SK-N-SH (cell line): ENCODE results near the gene ECEL1. TPM values are rescaled to one million over a fixed set of nuclear protein-coding genes. Genes with fewer than 3 reads are reported as not detected.

Experiments
- CTCF ChIA-PET: fragments of 300-600, 350-600 bp; formaldehyde crosslinking; extraction: SDS; loops from one replicate; lab custom pipeline; 2021; lab: Yijun Ruan, JAX
- POLR2A ChIA-PET: fragments of 350-600 bp; sonication (Branson Sonifier 250); formaldehyde crosslinking; extraction: SDS; loops from one replicate; lab custom pipeline; 2020; ENCODE audit warnings: antibody characterized with exemption, inconsistent platforms; lab: Yijun Ruan, JAX
- DNase-seq: peaks from one replicate; pipeline ENCODE4 v3.0.0; 2012
- H2AFZ ChIP-seq: fragments of 200-600 bp; sonication (generic); 2 replicates; pipeline ENCODE4 v1.8.1; 2016; ENCODE audit warnings: antibody characterized with exemption, mild to moderate bottlenecking, low read depth
- H3F3A ChIP-seq: fragments of 200-600 bp; sonication (generic); replicated peaks from 2 replicates; pipeline ENCODE3; 2016; ENCODE audit warnings: antibody characterized with exemption, mild to moderate bottlenecking; ENCODE audit not compliant: insufficient read depth
- H3K27ac ChIP-seq, 2 experiments: fragments of 200-500 bp in 1 of 2; fragments of 200-600 bp in 1 of 2; sonication (Bioruptor generic) in 1 of 2; sonication (generic), shearing (Covaris generic) in 1 of 2; 2 replicates each; pipeline versions ENCODE4 v1.5.1 to v1.6.1; 2014 to 2016; ENCODE audit warnings: low read depth in 2 of 2, inconsistent platforms in 1 of 2, low read length in 1 of 2, mild to moderate bottlenecking in 1 of 2, mixed read lengths in 1 of 2
- H3K27me3 ChIP-seq: fragments of 200-600 bp; sonication (generic), shearing (Covaris generic); 2 replicates; pipeline ENCODE4 v1.6.1; 2016; ENCODE audit warnings: mixed run types; ENCODE audit not compliant: insufficient read depth
- H3K36me3 ChIP-seq, 2 experiments: fragments of 200-500 bp in 1 of 2; fragments of 200-600 bp in 1 of 2; sonication (Bioruptor generic) in 1 of 2; sonication (generic) in 1 of 2; replicated peaks in 1 of 2; 2 replicates each; pipeline versions ENCODE3 to v1.5.1; 2014 to 2016; ENCODE audit warnings: low read length in 1 of 2, mild to moderate bottlenecking in 1 of 2; ENCODE audit not compliant: insufficient read depth in 2 of 2, control insufficient read depth in 1 of 2
- H3K4me1 ChIP-seq, 2 experiments: fragments of 200-500 bp in 1 of 2; fragments of 200-600 bp in 1 of 2; sonication (Bioruptor generic) in 1 of 2; sonication (generic), shearing (Covaris generic) in 1 of 2; 2 replicates each; pipeline versions ENCODE4 v1.5.1 to v1.6.1; 2014 to 2016; ENCODE audit warnings: low read depth in 1 of 2, low read length in 1 of 2, mixed run types in 1 of 2; ENCODE audit not compliant: insufficient read depth in 2 of 2, control insufficient read depth in 1 of 2
- H3K4me2 ChIP-seq: fragments of 200-600 bp; sonication (generic), shearing (Covaris generic); 2 replicates; pipeline ENCODE4 v1.6.1; 2017; ENCODE audit warnings: mixed run types
- H3K4me3 ChIP-seq, 2 experiments: fragments of 200-500 bp in 1 of 2; fragments of 200-600 bp in 1 of 2; sonication (Bioruptor generic) in 1 of 2; sonication (generic), shearing (Covaris generic) in 1 of 2; 2 replicates each; pipeline versions ENCODE4 v1.5.1 to v1.8.1; 2014 to 2016; ENCODE audit warnings: low read depth in 2 of 2, inconsistent platforms in 1 of 2, low read length in 1 of 2, mild to moderate bottlenecking in 1 of 2, mixed read lengths in 1 of 2, moderate library complexity in 1 of 2
- H3K79me2 ChIP-seq: fragments of 200-600 bp; sonication (generic); 2 replicates; pipeline ENCODE4 v1.8.1; 2017; ENCODE audit warnings: mild to moderate bottlenecking; ENCODE audit not compliant: insufficient read depth
- H3K9ac ChIP-seq: fragments of 200-600 bp; sonication (generic); 2 replicates; pipeline ENCODE4 v1.6.1; 2017; ENCODE audit warnings: mixed run types
- H3K9me2 ChIP-seq: fragments of 200-600 bp; sonication (generic); 2 replicates; pipeline ENCODE4 v1.6.1; 2017; ENCODE audit warnings: mixed run types
- H3K9me3 ChIP-seq: fragments of 200-600 bp; sonication (generic); 2 replicates; pipeline ENCODE4 v1.6.1; 2017; ENCODE audit warnings: mixed run types, mild to moderate bottlenecking, moderate library complexity
- H4K20me1 ChIP-seq: fragments of 200-600 bp; sonication (generic); 2 replicates; pipeline ENCODE4 v1.6.1; 2017; ENCODE audit warnings: mild to moderate bottlenecking, mixed run types; ENCODE audit not compliant: insufficient read depth
- CHD2 ChIP-seq: fragments of 150-350 bp; IDR thresholded peaks from 2 replicates; pipeline ENCODE4 v1.6.1; 2018; ENCODE audit warnings: low read length; ENCODE audit not compliant: partially characterized antibody
- ELF1 ChIP-seq: IDR thresholded peaks from 2 replicates; pipeline ENCODE4 v1.4.0; 2012
- EP300 ChIP-seq, 2 experiments: IDR thresholded peaks; 2 replicates each; pipeline versions ENCODE4 v1.4.0 to v1.6.1; 2012; ENCODE audit warnings: borderline replicate concordance in 1 of 2, low read depth in 1 of 2, low read length in 1 of 2
- EZH2phosphoT487 ChIP-seq: fragments of 200-600 bp; sonication (generic); IDR thresholded peaks from 2 replicates; pipeline ENCODE4 v1.6.1; 2017; ENCODE audit warnings: low read depth, mixed run types, mild to moderate bottlenecking, antibody characterized with exemption, moderate library complexity, borderline replicate concordance
- FOXM1 ChIP-seq: IDR thresholded peaks from 2 replicates; pipeline ENCODE4 v1.4.0; 2012; ENCODE audit warnings: low read depth, mild to moderate bottlenecking
- MEF2A ChIP-seq: IDR thresholded peaks from 2 replicates; pipeline ENCODE4 v1.4.0; 2012; ENCODE audit warnings: low read depth, borderline replicate concordance
- NRF1 ChIP-seq: IDR thresholded peaks from 2 replicates; pipeline ENCODE4 v1.6.1; 2012; ENCODE audit warnings: low read depth, mild to moderate bottlenecking, low read length
- RAD21 ChIP-seq: IDR thresholded peaks from 2 replicates; pipeline ENCODE4 v1.6.1; 2012; ENCODE audit warnings: mild to moderate bottlenecking, low read length
- RXRA ChIP-seq: IDR thresholded peaks from 2 replicates; pipeline ENCODE4 v1.4.0; 2012; ENCODE audit warnings: low read depth, mild to moderate bottlenecking, borderline replicate concordance
- SIN3A ChIP-seq: IDR thresholded peaks from 2 replicates; pipeline ENCODE4 v1.6.1; 2012; ENCODE audit warnings: low read depth, mild to moderate bottlenecking, low read length, moderate library complexity, borderline replicate concordance
- TAF1 ChIP-seq: IDR thresholded peaks from 2 replicates; pipeline ENCODE4 v1.6.1; 2012; ENCODE audit warnings: low read depth, mild to moderate bottlenecking, low read length, moderate library complexity, borderline replicate concordance
- TCF12 ChIP-seq: IDR thresholded peaks from 2 replicates; pipeline ENCODE4 v1.4.0; 2012
- YY1 ChIP-seq: IDR thresholded peaks from 2 replicates; pipeline ENCODE4 v1.4.0; 2012; ENCODE audit warnings: low read depth, mild to moderate bottlenecking
- WGBS: methylation state at CpG from one replicate; pipeline ENCODE4 v1.1.6; 2017; ENCODE audit warnings: low lambda C conversion rate; 5-methylcytosine and 5-hydroxymethylcytosine counted together
- polyA plus RNA-seq, 3 experiments: library from polyadenylated mRNA; depleted of rRNA; stranded (reverse); fragments of >200 nt; gene quantifications; 2 replicates each; pipeline ENCODE4 v1.2.3, GENCODE V29; 2012
- TF ChIP-seq, protein P1 (sequence below): IDR thresholded peaks from 2 replicates; pipeline ENCODE4 v1.4.0; 2012; ENCODE audit warnings: low read depth
- TF ChIP-seq, protein P2 (sequence below): fragments of 200-600 bp; sonication (generic); IDR thresholded peaks from 2 replicates; pipeline ENCODE4 v1.6.1; 2017; ENCODE audit warnings: antibody characterized with exemption, mild to moderate bottlenecking, moderate library complexity
- TF ChIP-seq, protein P3 (sequence below): IDR thresholded peaks from 2 replicates; pipeline ENCODE4 v1.6.1; 2012; ENCODE audit warnings: mild to moderate bottlenecking, low read depth, low read length, moderate library complexity
- TF ChIP-seq, protein P4 (sequence below): fragments of 150-350 bp; IDR thresholded peaks from 2 replicates; pipeline ENCODE4 v1.6.1; 2017; ENCODE audit warnings: antibody characterized with exemption, low read length, low read depth, borderline replicate concordance

Gene ECEL1
- polyA plus RNA-seq, 1 of the 3 experiments (the other 2 are of a cell fraction) = not detected

DNA sequence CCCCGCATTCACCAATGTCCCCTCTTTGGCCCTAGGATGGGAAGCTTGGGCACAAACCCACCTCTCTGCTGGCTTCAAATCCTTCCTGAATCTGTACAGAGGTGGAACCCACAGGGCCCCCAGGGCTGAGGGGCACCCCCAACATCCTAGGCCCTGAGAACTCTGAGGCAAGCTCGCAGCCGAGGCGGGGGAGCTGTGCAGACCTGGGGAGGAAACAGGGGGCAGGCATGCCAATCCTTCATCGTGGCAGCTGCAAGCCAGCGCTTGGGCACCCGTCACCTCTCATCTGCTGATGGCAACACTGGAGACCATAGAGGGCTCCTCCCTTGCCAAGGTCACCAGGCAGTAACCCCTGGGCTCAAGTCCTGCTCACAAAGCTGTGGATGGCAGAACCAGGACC is 10.8 kb downstream of the ECEL1 start:
- Histone ChIP-seq H2AFZ (no peak overlapping the region), H3K4me1 (peaks cover 0 to 4% of the 10 kb centered on the region in 2 experiments; a peak in 1 of 4 replicates), H4K20me1 (no peaks in the 10 kb centered on the region), H3K4me2 (no peak overlapping the region), H3K27ac (no peak overlapping the region), H3K79me2 (no peaks in the 10 kb centered on the region), H3K9me2 (no peaks in the 10 kb centered on the region), H3K9ac (no peak overlapping the region), H3K36me3 (no peaks in the 10 kb centered on the region), H3F3A (no peaks in the 10 kb centered on the region), H3K4me3 (no peak overlapping the region), H3K27me3 (peaks cover 39% of the 10 kb centered on the region), H3K9me3 (no peaks in the 10 kb centered on the region)
- TF ChIP-seq FOXM1 (no peak), RXRA (no peak), ELF1 (no peak), YY1 (no peak), MEF2A (no peak), TAF1 (no peak), SIN3A (no peak), CHD2 (no peak), EZH2phosphoT487 (no peak)
- TF ChIP-seq, protein P1, sequence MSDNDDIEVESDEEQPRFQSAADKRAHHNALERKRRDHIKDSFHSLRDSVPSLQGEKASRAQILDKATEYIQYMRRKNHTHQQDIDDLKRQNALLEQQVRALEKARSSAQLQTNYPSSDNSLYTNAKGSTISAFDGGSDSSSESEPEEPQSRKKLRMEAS = no peak
- TF ChIP-seq, protein P2, sequence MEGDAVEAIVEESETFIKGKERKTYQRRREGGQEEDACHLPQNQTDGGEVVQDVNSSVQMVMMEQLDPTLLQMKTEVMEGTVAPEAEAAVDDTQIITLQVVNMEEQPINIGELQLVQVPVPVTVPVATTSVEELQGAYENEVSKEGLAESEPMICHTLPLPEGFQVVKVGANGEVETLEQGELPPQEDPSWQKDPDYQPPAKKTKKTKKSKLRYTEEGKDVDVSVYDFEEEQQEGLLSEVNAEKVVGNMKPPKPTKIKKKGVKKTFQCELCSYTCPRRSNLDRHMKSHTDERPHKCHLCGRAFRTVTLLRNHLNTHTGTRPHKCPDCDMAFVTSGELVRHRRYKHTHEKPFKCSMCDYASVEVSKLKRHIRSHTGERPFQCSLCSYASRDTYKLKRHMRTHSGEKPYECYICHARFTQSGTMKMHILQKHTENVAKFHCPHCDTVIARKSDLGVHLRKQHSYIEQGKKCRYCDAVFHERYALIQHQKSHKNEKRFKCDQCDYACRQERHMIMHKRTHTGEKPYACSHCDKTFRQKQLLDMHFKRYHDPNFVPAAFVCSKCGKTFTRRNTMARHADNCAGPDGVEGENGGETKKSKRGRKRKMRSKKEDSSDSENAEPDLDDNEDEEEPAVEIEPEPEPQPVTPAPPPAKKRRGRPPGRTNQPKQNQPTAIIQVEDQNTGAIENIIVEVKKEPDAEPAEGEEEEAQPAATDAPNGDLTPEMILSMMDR = no peak
- WGBS = 86% methylated on average over 1 of the region's 7 CpGs
- DNase-seq = no peak
- ChIA-PET CTCF (interaction anchor here (0.7 to 7.7 kb wide), 5 partner anchors 8 to 552 kb away, joined by 3 to 56 read pairs (median 3); partner anchors contain the start of gene PRSS56), POLR2A (no interaction called here)

DNA sequence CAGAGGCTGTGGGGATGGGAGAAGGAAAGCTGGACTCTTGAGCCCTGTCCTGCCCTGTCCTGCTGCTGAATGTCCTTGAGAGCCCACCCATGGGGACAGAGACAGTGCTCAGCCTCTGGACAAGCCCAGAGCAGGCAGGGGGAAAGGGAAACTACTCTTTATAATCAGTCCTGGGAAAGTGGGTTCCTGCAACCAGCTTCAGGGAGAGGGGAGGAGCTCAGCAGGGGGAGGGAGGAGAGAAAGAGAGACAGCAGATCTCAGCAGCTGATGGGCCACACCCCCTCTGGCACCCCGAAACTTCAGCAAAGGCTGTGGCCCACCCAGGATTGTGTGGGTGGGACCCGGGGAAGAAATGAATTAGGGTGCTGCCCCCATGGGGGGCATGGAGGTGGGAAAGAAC is 11.6 kb downstream of the ECEL1 start:
- Histone ChIP-seq H3K36me3 (no peaks in the 10 kb centered on the region), H3K9me3 (no peaks in the 10 kb centered on the region), H3F3A (no peaks in the 10 kb centered on the region), H3K4me3 (no peak overlapping the region), H3K27me3 (peaks cover 39% of the 10 kb centered on the region), H3K79me2 (no peaks in the 10 kb centered on the region), H3K9me2 (no peaks in the 10 kb centered on the region), H3K27ac (no peak overlapping the region), H4K20me1 (no peaks in the 10 kb centered on the region), H3K4me1 (peaks cover 0 to 4% of the 10 kb centered on the region in 2 experiments; a peak in 1 of 4 replicates), H3K9ac (no peak overlapping the region), H2AFZ (no peak overlapping the region), H3K4me2 (no peak overlapping the region)
- 33% methylated on average over 2 of the region's 2 CpGs for WGBS
- DNase-seq = no peak
- CTCF ChIA-PET = interaction anchor here (1.3 to 7.7 kb wide), 3 partner anchors 13 to 148 kb away, joined by 3 to 56 read pairs (median 3); partner anchors contain the start of gene PRSS56
- POLR2A ChIA-PET = no interaction called here
- TF ChIP-seq, protein P1 = no peak
- TF ChIP-seq CHD2 (no peak), TCF12 (no peak), RAD21 (no peak), RXRA (no peak), EP300 (IDR thresholded peaks at IDR 0.05; ENCODE audit: borderline replicate concordance in 1 of 2, low read depth in 1 of 2, low read length in 1 of 2) (no peak), NRF1 (no peak)
- TF ChIP-seq, protein P3, sequence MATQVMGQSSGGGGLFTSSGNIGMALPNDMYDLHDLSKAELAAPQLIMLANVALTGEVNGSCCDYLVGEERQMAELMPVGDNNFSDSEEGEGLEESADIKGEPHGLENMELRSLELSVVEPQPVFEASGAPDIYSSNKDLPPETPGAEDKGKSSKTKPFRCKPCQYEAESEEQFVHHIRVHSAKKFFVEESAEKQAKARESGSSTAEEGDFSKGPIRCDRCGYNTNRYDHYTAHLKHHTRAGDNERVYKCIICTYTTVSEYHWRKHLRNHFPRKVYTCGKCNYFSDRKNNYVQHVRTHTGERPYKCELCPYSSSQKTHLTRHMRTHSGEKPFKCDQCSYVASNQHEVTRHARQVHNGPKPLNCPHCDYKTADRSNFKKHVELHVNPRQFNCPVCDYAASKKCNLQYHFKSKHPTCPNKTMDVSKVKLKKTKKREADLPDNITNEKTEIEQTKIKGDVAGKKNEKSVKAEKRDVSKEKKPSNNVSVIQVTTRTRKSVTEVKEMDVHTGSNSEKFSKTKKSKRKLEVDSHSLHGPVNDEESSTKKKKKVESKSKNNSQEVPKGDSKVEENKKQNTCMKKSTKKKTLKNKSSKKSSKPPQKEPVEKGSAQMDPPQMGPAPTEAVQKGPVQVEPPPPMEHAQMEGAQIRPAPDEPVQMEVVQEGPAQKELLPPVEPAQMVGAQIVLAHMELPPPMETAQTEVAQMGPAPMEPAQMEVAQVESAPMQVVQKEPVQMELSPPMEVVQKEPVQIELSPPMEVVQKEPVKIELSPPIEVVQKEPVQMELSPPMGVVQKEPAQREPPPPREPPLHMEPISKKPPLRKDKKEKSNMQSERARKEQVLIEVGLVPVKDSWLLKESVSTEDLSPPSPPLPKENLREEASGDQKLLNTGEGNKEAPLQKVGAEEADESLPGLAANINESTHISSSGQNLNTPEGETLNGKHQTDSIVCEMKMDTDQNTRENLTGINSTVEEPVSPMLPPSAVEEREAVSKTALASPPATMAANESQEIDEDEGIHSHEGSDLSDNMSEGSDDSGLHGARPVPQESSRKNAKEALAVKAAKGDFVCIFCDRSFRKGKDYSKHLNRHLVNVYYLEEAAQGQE = no peak
- TF ChIP-seq, protein P4, sequence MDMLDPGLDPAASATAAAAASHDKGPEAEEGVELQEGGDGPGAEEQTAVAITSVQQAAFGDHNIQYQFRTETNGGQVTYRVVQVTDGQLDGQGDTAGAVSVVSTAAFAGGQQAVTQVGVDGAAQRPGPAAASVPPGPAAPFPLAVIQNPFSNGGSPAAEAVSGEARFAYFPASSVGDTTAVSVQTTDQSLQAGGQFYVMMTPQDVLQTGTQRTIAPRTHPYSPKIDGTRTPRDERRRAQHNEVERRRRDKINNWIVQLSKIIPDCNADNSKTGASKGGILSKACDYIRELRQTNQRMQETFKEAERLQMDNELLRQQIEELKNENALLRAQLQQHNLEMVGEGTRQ = no peak
- TF ChIP-seq, protein P2 = no peak
